Common myeloid progenitor, CD34-positive (primary cell): Measurements from ENCODE around the gene LURAP1L.

Experiments used
- CTCF ChIA-PET: fragments of 350-600 bp; sonication (Branson Sonifier 250); formaldehyde crosslinking; loops from one replicate; lab custom pipeline; 2021; ENCODE audit warnings: antibody characterized with exemption; lab: Charles Lee
- POLR2A ChIA-PET: fragments of 350-600 bp; sonication (Branson Sonifier 250); formaldehyde crosslinking; loops from one replicate; lab custom pipeline; 2021; ENCODE audit warnings: antibody characterized with exemption; lab: Charles Lee
- DNase-seq, 3 donors: peaks; one replicate each; pipeline versions ENCODE4 v3.0.0 to v3.0.0-alpha.2; 2013
- H3K27ac ChIP-seq, 2 experiments: 1 replicate in 1 of 2; 2 replicates in 1 of 2; pipeline ENCODE4 v1.7.0; 2013; ENCODE audit warnings: inconsistent platforms in 2 of 2, low read length in 2 of 2, mild to moderate bottlenecking in 2 of 2, low read depth in 1 of 2, moderate library complexity in 1 of 2; ENCODE audit not compliant: severe bottlenecking in 2 of 2, insufficient read depth in 1 of 2, poor library complexity in 1 of 2
- H3K27me3 ChIP-seq, 5 experiments: replicated peaks in 2 of 5; 1 replicate in 3 of 5; 2 replicates in 2 of 5; pipeline versions ENCODE4 v1.6.1 to v1.7.0; 2013; ENCODE audit warnings: low read length in 4 of 5, mild to moderate bottlenecking in 2 of 5, moderate library complexity in 2 of 5, inconsistent platforms in 1 of 5; ENCODE audit not compliant: insufficient read depth in 5 of 5, control insufficient read depth in 4 of 5
- H3K36me3 ChIP-seq, 4 experiments: 1 replicate in 2 of 4; 2 replicates in 2 of 4; pipeline versions ENCODE4 v1.6.1 to v1.7.0; 2013; ENCODE audit warnings: low read length in 3 of 4, control low read depth in 1 of 4, mild to moderate bottlenecking in 1 of 4; ENCODE audit not compliant: control insufficient read depth in 4 of 4, insufficient read depth in 4 of 4
- H3K4me1 ChIP-seq, 4 experiments: 1 replicate in 3 of 4; 2 replicates in 1 of 4; pipeline versions ENCODE4 v1.6.1 to v1.7.1; 2013; ENCODE audit warnings: low read length in 3 of 4, mild to moderate bottlenecking in 3 of 4, control low read depth in 1 of 4, inconsistent platforms in 1 of 4, moderate library complexity in 1 of 4; ENCODE audit not compliant: control insufficient read depth in 4 of 4, insufficient read depth in 4 of 4; ENCODE audit errors: control extremely low read depth in 1 of 4
- H3K4me3 ChIP-seq, 7 experiments: 1 replicate in 4 of 7; 2 replicates in 3 of 7; pipeline versions ENCODE4 v1.5.1 to v1.7.0; 2013; ENCODE audit warnings: mild to moderate bottlenecking in 7 of 7, low read length in 6 of 7, moderate library complexity in 6 of 7, inconsistent platforms in 2 of 7, low read depth in 2 of 7, control low read depth in 1 of 7; ENCODE audit not compliant: insufficient read depth in 4 of 7, control insufficient read depth in 1 of 7; ENCODE audit errors: extremely low read depth in 1 of 7
- H3K9me3 ChIP-seq, 5 experiments: 1 replicate in 4 of 5; 2 replicates in 1 of 5; pipeline versions ENCODE4 v1.6.1 to v1.7.1; 2013; ENCODE audit warnings: low read length in 4 of 5, mild to moderate bottlenecking in 2 of 5, inconsistent platforms in 1 of 5, low read depth in 1 of 5, moderate library complexity in 1 of 5; ENCODE audit not compliant: control insufficient read depth in 4 of 5, insufficient read depth in 2 of 5; ENCODE audit errors: control extremely low read depth in 1 of 5
- WGBS: methylation state at CpG from one replicate; pipeline ENCODE4 v1.1.5; 2013; ENCODE audit not compliant: insufficient coverage; 5-methylcytosine and 5-hydroxymethylcytosine counted together

LURAP1L gene

GRCh38 chr9:12833701-12834100 is 58.9 kb downstream of the LURAP1L start:
- Histone ChIP-seq H3K27ac (no peak overlapping the region), H3K4me3 (no peak overlapping the region), H3K4me1 (no peaks in the 10 kb centered on the region), H3K9me3 (peaks cover 0 to 2% (median 0%) of the 10 kb centered on the region in 5 experiments), H3K27me3 (no peaks in the 10 kb centered on the region), H3K36me3 (no peaks in the 10 kb centered on the region)
- ChIA-PET CTCF (no interaction called here), POLR2A (no interaction called here)
- no peak for DNase-seq
- no CpG with 5 or more reads among the region's 1 CpG for WGBS

- Histone ChIP-seq H3K4me1 (peaks cover 0 to 2% (median 0%) of the 10 kb centered on the region in 4 experiments), H3K9me3 (peaks cover 0 to 2% (median 0%) of the 10 kb centered on the region in 5 experiments), H3K36me3 (no peaks in the 10 kb centered on the region), H3K27me3 (no peaks in the 10 kb centered on the region), H3K4me3 (no peak overlapping the region), H3K27ac (no peak overlapping the region)
- CTCF ChIA-PET: no interaction called here
- POLR2A ChIA-PET: no interaction called here
- DNase-seq: no peak
These were observed 63.7 kb downstream of the LURAP1L start for GRCh38 chr9:12838546-12838945.

- Histone ChIP-seq H3K27ac (no peak overlapping the region), H3K27me3 (no peaks in the 10 kb centered on the region), H3K36me3 (no peaks in the 10 kb centered on the region), H3K4me1 (peaks cover 0 to 2% (median 0%) of the 10 kb centered on the region in 4 experiments), H3K9me3 (no peaks in the 10 kb centered on the region), H3K4me3 (no peak overlapping the region)
- WGBS: 93% methylated on average over 3 of the region's 4 CpGs
- POLR2A ChIA-PET: no interaction called here
- CTCF ChIA-PET: no interaction called here
- no peak for DNase-seq
These were observed 68.9 kb downstream of the LURAP1L start for GRCh38 chr9:12843735-12844134.

DNA sequence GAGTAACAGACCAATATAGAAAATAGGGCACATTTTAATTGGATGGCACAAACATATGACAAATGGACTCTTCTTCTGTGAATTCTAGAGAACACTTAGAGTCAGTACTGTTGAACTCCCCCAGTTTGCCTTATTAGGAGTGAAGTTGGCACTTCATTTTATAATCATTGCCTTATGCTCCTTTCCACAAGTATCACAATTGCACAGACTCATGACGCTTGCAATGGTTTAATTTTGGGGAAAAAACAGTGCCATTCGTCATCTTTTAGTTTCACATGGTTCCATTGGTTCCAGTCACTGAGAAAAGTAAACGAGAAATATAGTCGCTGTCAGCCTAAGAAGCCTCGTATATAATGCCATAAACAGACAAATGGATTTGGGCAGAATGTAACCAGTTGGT is 71.2 kb downstream of the LURAP1L start:
- Histone ChIP-seq H3K27ac (no peak overlapping the region), H3K4me1 (no peaks in the 10 kb centered on the region), H3K27me3 (no peaks in the 10 kb centered on the region), H3K4me3 (no peak overlapping the region), H3K36me3 (no peaks in the 10 kb centered on the region), H3K9me3 (no peaks in the 10 kb centered on the region)
- no peak for DNase-seq
- POLR2A ChIA-PET: no interaction called here
- CTCF ChIA-PET: no interaction called here
- WGBS: 67% methylated on average over 3 of the region's 5 CpGs

DNA sequence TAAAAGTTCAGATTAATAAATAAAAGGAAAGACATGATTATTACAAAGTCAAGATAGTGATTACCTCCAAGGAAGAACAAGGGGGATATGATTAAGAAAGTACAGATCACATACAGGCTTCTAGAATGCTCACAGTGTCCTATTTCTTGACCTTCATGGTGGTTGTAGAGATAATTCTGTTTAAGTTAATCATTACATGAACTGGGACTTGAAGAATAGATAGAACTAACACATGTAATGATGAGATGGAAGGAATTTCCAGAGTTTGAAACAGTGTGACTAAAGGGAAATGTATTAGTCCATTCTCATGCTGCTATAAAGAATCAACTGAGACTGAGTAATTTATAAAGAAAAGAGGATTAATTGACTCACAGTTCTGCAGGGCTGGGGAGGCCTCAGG is 72.7 kb downstream of the LURAP1L start:
- CTCF ChIA-PET: no interaction called here
- H3K4me3 ChIP-seq: no peak overlapping the region
- no peaks in the 10 kb centered on the region for H3K9me3 ChIP-seq

DNA sequence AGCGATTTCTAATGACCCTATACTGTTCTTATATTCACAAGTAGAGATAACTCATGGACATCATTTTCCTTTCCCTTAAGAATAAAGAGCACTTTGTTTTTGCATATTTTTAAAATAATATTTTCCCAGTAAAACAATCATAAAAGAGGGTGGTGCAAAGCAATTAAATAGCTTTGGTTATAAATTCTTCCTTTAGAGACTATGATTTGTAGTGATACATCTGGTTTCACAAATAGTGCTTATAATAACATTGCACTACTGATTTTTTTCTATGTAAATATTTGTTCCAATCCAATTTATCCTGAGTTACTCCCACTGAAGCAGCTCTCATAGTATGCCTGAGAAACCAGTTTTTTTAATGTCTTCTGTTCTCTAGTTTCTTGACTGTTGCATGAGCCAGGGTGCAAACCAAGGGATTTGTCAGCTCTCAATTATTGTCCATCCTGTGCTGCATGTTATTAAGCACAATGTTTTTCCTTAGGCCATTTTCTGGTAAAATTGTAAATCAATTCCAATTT is 74.7 kb downstream of the LURAP1L start:
- H3K27me3 ChIP-seq: no peaks in the 10 kb centered on the region
- ChIA-PET CTCF (no interaction called here), POLR2A (no interaction called here)
- H3K36me3 ChIP-seq: no peaks in the 10 kb centered on the region
- H3K4me1 ChIP-seq: no peaks in the 10 kb centered on the region
- no peak overlapping the region for H3K27ac ChIP-seq
- no CpG with 5 or more reads among the region's 1 CpG for WGBS
- no peaks in the 10 kb centered on the region for H3K9me3 ChIP-seq
- H3K4me3 ChIP-seq: no peak overlapping the region
- DNase-seq: no peak

More for the DNA sequence above, 72.7 kb downstream of the LURAP1L start:
- Histone ChIP-seq H3K27ac (no peak overlapping the region), H3K27me3 (no peaks in the 10 kb centered on the region), H3K36me3 (no peaks in the 10 kb centered on the region), H3K4me1 (no peaks in the 10 kb centered on the region)
- no peak for DNase-seq
- POLR2A ChIA-PET: no interaction called here

GRCh38 chr9:12851341-12852090 is 76.7 kb downstream of the LURAP1L start:
- Histone ChIP-seq H3K36me3 (no peaks in the 10 kb centered on the region), H3K9me3 (no peaks in the 10 kb centered on the region), H3K4me1 (no peaks in the 10 kb centered on the region), H3K27me3 (no peaks in the 10 kb centered on the region), H3K27ac (no peak overlapping the region), H3K4me3 (no peak overlapping the region)
- POLR2A ChIA-PET: no interaction called here
- CTCF ChIA-PET: no interaction called here
- 100% methylated on average over 1 of the region's 6 CpGs for WGBS
- DNase-seq: no peak
